Activated naive CD4-positive, alpha-beta T cell treated with anti-CD3 and anti-CD28 coated beads, Interleukin-2, amount 50 U/mL, for 72 hours (primary cell): ENCODE measurements around the gene PRKN. TPM values are rescaled to one million over a fixed set of nuclear protein-coding genes. Genes with fewer than 3 reads are reported as not detected.

Source experiments
- ATAC-seq, 2 donors: fragments of 150-1000 bp; cut with Tn5 transposase; 2 replicates each; pipeline ENCODE4 v1.10.0; 2021; ENCODE audit warnings: mild to moderate bottlenecking in 2 of 2, moderate library complexity in 2 of 2
- DNase-seq, 2 donors: peaks; one replicate each; pipeline ENCODE4 v3.0.0; 2021 to 2022; ENCODE audit warnings: low spot score in 2 of 2
- H3K27ac Mint-ChIP-seq, 2 donors: one replicate each; pipeline ENCODE4 v1.8.0; 2022; ENCODE audit warnings: mild to moderate bottlenecking in 2 of 2, mixed read lengths in 2 of 2
- H3K36me3 Mint-ChIP-seq, 2 donors: one replicate each; pipeline ENCODE4 v1.8.0; 2022; ENCODE audit warnings: mixed read lengths in 2 of 2
- H3K9me3 Mint-ChIP-seq, 2 donors: one replicate each; pipeline ENCODE4 v1.8.0; 2022; ENCODE audit warnings: mixed read lengths in 2 of 2
- total RNA-seq, 2 donors: library from RNA; stranded (reverse); gene quantifications; one replicate each; pipeline ENCODE4 v1.2.3, GENCODE V29; 2022

The PRKN gene
- total RNA-seq, 2 donors from 2014 or later, result 0.57 to 4.1 TPM

DNA sequence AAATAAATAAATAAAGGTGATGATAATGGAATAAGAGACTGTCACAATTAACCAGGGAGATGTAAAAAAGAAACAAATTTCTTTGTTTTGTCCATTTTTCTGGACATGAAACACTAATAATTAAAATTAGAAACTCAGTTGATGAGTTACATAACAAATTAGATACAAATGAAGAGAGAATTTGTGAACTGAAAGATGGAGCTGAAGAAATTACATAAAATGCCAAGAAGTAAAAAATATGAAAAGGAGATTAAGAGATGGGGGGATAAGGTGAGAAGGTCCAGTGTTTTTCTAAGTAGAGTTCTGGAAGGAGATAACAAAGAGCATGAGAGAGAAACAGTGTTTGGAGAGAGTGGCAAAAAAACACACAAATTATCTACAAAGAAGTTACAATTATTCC, 1364.3 kb downstream of the PRKN start:
- no peak for ATAC-seq
- Mint-ChIP-seq H3K36me3 (peaks cover 7 to 10% of the 10 kb centered on the region in 2 donors), H3K9me3 (peaks cover 5 to 6% of the 10 kb centered on the region in 2 donors), H3K27ac (peak overlapping the region in 1 of 2 donors; percentile 8)
- DNase-seq, result no peak

DNA sequence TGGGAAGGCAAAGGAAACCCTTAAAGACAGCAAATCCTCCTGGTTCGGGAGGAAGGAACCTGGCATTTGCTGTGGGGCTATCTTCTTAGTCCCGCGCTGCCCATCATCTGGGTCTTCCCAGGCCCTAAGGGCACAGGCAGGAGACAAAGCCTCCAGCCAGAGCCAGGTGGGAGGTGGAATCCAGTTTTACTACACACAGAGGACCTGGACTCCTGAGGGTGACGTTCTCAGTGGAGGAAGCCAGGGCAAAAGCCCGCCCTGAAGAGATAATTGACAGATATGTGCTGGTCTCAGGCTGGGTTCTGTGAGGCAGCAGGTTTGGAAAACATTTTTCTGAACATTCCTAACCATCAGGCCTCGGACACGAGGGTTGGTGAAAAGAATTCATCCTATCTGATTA, 1365.3 kb downstream of the PRKN start:
- peaks cover 7 to 10% of the 10 kb centered on the region in 2 donors for H3K36me3 Mint-ChIP-seq

DNA sequence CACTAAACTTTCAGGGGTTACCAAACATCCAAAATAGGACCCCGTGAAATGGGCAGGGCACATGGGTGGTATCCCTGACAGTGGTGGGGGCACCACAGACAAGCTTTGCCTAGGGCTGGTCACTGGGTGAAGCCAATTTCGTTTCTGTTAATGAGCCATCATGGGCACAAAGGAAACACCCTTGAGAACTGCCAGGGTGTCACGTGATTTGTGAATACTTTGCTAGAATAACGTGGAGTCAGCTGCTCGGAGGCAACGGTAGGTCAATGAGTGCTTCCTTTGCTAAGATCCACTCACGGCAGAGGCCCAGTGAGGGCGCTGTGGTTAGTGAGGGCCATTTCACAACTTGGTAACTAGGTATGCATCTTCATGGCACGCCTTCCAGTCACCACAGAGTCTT, 1366.0 kb downstream of the PRKN start:
- Mint-ChIP-seq H3K27ac (no peak overlapping the region), H3K9me3 (peaks cover 5 to 6% of the 10 kb centered on the region in 2 donors), H3K36me3 (peaks cover 7 to 10% of the 10 kb centered on the region in 2 donors)
- no peak for DNase-seq
- ATAC-seq, result no peak

More for the DNA sequence above, 1365.3 kb downstream of the PRKN start:
- DNase-seq (no peak), ATAC-seq (no peak)
- Mint-ChIP-seq H3K27ac (no peak overlapping the region), H3K9me3 (peaks cover 5 to 6% of the 10 kb centered on the region in 2 donors)

DNA sequence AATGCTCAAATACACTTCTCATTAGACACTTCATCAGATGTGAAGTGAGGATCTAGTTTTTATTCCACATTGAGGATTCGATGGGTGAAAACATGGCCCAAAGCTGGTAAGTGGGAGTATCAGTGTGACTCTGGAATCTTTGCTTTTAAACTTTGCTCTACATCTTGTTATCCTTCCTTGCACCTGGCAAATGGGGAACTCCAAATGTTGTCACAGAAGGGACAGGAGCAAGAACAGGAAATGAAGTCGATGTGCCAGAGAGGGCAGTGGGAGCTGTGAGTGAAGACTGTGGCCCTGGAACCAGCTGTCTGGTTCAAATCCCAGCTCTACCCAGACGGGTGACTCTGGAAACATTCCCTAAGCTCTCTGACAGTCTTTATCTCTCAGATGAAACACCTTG, 1367.0 kb downstream of the PRKN start:
- no peak for DNase-seq
- Mint-ChIP-seq H3K9me3 (peaks cover 5 to 6% of the 10 kb centered on the region in 2 donors), H3K27ac (no peak overlapping the region), H3K36me3 (peaks cover 7 to 10% of the 10 kb centered on the region in 2 donors)
- no peak for ATAC-seq

DNA sequence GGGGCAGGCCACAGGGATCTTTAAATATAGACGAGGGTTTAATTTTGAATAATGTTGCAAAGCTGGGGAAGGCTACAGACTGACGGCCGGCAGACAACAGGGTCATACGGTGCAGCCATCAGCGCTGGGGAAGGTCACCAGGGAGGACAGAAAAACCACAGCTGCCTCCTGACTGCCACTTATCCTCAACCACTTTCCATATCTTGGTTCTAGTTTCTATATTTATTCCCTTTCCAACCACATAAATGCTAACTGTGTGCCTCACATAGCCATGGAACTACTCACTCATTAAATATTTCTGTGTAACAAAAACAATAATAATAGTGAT, 1368.0 kb downstream of the PRKN start:
- H3K36me3 Mint-ChIP-seq, result peaks cover 7 to 10% of the 10 kb centered on the region in 2 donors
- no peak for DNase-seq
- H3K27ac Mint-ChIP-seq, result no peak overlapping the region
- H3K9me3 Mint-ChIP-seq, result peaks cover 5 to 6% of the 10 kb centered on the region in 2 donors
- no peak for ATAC-seq

DNA sequence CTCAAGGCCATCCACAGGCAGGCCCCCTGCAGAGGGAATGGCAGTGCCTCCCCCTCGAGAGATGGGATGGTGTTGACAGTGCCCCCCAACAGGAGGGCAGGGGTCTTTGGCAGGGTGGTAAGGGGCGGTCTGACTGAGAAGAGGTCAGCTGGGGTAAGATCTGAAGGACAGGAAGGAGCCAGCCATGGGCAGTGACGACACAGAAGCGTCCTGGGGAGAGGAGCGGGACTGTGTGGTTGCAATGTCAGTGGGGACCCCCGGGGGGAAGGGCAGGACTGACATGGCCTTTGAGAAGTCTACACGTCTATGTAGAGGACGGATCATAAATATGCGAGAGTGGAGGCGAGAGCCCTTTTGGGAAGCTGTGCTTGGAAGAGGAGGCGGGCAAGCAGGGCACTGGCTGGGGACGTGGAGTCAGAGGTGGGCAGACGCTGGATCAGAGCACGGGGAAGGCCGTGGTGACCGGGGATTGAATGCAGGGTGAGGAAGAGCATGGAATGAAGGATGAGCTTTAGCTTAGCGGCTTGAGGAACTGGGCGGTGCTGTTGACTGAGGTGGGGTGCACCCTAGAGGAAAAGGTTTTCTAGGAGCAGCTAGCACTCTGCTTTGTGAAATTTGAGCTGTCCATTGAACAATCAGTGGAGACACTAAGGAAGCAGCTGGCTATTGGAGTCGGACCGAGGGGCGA, 1371.3 kb downstream of the PRKN start:
- ATAC-seq, result no peak

DNA sequence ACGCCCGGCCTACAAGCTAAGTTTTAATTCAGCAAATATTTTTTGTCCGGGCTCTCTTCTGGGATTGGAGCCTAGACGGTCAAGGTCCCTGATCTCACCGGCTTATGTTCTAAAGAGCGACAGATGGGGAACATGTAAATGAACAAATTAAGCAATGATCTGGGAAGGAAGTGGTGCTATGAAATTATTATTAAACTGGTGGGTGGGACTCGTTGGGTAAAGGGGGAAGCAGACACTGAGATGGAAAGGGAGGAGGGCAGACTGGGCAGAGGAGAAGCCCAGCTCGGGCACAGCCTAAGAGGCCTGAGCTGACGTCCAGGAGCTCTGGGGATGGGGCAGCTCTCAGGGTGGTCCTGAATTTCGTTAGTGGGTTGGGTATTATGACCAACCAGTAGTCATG, 1371.9 kb downstream of the PRKN start:
- DNase-seq (no peak), ATAC-seq (no peak)
- Mint-ChIP-seq H3K36me3 (no peaks in the 10 kb centered on the region), H3K27ac (peak overlapping the region in 1 of 2 donors; percentile 65), H3K9me3 (no peaks in the 10 kb centered on the region)

More for the DNA sequence above, 1371.3 kb downstream of the PRKN start:
- peak overlapping the region in 1 of 2 donors; percentile 65 for H3K27ac Mint-ChIP-seq
- DNase-seq, result no peak
- no peaks in the 10 kb centered on the region for H3K9me3 Mint-ChIP-seq
- no peaks in the 10 kb centered on the region for H3K36me3 Mint-ChIP-seq

DNA sequence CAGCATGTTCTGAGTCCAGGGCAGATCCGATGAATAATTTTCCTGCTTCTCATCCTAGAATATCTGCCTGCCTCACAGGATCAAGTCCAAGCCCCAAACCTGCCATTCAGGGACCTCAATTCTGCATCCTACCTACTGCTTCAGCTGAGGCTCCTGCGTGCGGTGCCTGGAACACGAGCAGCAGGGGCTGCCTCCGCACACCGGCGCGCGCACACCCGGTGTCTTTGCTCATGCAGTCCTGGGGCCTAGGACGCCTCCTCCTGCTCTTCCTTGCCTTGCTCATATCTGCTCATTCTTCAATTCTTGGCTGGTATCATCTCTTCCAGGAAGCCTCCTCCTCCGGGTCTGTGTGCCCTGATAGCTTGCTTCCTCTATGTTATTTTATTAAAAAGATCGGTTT, 1372.6 kb downstream of the PRKN start:
- Mint-ChIP-seq H3K9me3 (no peaks in the 10 kb centered on the region), H3K36me3 (no peaks in the 10 kb centered on the region), H3K27ac (no peak overlapping the region)
- ATAC-seq (no peak), DNase-seq (no peak)

DNA sequence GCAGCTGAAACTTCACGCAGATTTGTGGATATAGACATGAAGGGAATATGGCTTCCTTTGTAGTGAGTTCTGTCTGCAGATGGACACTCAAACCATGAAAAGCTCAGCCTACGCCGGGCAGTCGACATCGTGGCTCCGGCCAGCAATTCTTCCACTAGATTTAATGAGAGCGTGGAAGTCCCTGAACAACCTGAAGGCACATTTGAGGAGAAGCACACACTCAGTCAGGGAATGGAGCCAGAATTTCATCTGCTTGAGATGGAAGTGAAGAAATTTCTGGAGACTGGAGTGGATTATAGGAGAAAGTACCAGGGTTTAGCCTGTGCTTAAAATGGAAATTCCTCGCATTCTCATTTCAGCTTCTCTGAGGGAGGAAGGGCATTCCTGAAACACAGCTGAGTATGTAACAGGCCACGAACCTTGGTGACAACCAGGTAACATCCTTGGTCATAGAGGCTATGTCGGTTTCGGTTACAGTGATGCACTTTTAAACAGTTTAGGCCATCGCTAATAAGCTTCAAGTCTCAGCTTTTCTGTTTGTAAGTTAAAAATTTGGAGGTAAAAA, 1373.2 kb downstream of the PRKN start:
- Mint-ChIP-seq H3K27ac (no peak overlapping the region), H3K36me3 (no peaks in the 10 kb centered on the region), H3K9me3 (no peaks in the 10 kb centered on the region)
- DNase-seq (no peak), ATAC-seq (no peak)

DNA sequence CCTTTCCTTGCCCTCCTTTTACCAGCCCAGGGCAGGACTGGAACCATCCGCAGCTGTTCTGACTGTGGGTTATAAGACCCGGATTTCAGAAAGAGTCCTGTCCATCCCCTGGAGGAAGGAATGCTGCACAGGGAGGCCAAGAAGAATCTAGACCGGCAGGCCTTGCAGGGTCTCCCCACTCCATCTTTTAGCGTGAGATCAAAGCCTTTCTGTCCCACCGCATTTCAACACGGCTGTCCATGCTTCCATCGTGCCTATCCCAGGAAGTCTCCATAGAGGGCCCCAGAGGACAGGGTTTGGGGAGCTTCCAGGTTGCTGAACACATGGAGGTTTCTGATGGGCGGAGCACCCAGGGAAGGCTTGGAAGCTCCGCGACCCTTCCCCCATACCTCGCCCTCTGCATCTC, 1374.4 kb downstream of the PRKN start:
- Mint-ChIP-seq H3K9me3 (no peaks in the 10 kb centered on the region), H3K27ac (no peak overlapping the region), H3K36me3 (no peaks in the 10 kb centered on the region)
- ATAC-seq (no peak), DNase-seq (no peak)

DNA sequence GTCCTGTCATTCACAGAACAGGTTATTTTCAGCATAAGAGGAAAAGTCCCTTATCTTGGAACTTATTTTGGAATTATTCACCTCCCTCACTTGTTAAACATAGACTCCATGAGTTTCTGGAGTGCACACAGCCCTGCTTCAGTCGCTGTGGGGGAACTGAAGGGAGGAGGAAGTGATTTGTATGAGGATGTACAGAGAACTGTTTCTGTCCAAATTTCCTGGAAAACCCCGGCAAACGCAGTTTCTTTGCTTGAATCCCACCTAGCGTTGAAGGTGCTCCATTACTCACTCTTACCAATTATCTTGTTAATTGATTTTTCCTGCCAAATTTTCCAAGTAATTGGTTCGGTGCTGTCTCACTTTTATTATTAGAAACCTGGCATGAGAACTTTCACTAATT, 1375.7 kb downstream of the PRKN start:
- DNase-seq (no peak), ATAC-seq (peak in 1 of 2 donors; percentile 32)
- Mint-ChIP-seq H3K27ac (no peak overlapping the region), H3K36me3 (no peaks in the 10 kb centered on the region), H3K9me3 (no peaks in the 10 kb centered on the region)

DNA sequence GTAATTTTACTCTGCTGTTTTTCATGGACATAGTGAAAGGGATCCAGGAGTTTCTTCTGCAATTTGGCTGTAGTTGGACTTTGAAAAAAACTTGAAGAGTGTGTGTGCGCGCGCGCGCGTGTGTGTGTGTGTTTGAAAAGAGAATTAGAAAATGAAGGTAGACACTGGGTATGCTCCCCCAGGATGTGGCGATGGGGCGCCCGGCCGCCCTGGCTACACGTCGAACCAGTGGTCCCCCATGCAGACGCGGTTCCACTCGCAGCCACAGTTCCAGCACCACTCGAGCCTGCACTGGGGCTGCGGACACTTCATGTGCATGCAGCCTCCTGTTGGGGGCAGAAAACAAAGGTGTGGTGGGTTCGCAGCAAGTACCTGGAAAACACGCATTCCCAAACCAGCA, 1377.7 kb downstream of the PRKN start:
- no peaks in the 10 kb centered on the region for H3K9me3 Mint-ChIP-seq
- DNase-seq (no peak), ATAC-seq (peak in 1 of 2 donors; percentile 38)
- no peak overlapping the region for H3K27ac Mint-ChIP-seq
- H3K36me3 Mint-ChIP-seq, result no peaks in the 10 kb centered on the region

DNA sequence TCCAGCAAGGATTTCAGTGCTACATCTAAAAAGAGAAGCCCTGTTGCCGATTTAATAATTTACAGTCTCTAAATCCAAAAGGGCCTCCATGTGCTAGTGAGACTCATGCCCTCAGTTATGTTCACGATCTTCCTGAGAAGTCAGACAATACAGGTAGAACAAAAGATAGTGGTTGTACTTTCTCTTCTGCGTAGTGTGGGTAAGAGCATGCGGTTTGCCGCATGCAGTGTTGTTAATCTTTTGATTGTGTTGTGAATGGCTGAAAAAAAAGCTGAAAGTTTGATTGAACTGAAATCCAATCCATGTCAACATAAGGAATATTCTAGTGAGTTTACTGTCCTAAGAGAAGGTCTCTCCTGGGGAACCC, 1379.0 kb downstream of the PRKN start:
- H3K36me3 Mint-ChIP-seq, result no peaks in the 10 kb centered on the region
- no peak for ATAC-seq
- no peaks in the 10 kb centered on the region for H3K9me3 Mint-ChIP-seq

DNA sequence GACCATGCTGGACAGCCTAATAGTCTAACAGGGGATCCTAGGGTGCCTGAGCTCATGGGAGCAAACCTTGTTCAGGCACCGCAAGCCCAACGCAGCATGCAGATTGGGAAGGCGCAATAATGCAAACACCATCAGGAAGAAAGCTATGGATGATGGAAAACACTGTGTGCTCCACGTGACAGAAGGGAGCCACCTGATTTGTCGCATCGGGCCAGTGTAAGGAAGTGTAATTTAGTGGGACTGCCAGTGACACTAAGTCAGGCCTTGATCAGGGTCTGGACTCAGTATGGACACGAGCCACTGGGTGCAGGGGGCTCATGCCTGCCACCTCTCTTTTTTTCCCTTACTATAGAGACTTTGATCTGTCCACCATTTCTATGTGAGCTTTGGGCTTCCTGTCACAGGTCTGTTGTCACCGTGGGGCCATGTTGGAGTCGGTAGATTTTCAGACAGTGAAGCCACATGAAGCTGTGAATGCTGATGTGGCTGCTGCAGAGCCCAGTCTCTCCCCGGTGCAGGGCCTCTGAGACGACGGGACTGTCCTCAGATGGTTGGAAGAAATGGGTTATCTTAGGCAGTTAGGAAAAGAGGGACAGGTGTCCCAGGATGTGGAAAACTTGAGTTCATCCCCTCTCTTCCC, 1379.5 kb downstream of the PRKN start:
- DNase-seq (no peak), ATAC-seq (no peak)
- H3K27ac Mint-ChIP-seq, result no peak overlapping the region
- H3K36me3 Mint-ChIP-seq, result no peaks in the 10 kb centered on the region
- no peaks in the 10 kb centered on the region for H3K9me3 Mint-ChIP-seq

More for the DNA sequence above, 1379.0 kb downstream of the PRKN start:
- no peak for DNase-seq
- H3K27ac Mint-ChIP-seq, result peak overlapping the region in 1 of 2 donors; percentile 19

DNA sequence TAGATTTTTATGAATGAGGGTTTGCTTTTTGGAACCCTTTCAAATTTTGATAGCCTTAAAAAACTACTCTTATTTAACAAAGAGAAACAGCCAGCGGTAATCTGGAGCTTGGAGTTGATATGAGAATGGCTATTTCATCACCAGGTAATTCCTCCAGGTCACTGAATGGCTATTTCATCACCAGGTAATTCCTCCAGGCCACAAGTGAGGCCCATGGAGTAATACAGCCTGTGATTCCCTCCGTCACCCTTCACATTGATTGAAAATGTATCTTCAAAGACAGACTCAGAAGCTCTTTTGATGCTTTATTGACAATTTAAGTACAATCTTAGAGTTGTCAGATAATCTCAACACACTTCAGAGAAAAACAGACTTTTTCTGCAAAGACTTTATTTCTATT, 1380.4 kb downstream of the PRKN start:
- H3K27ac Mint-ChIP-seq, result no peak overlapping the region
- DNase-seq, result no peak
- H3K36me3 Mint-ChIP-seq, result no peaks in the 10 kb centered on the region
- H3K9me3 Mint-ChIP-seq, result no peaks in the 10 kb centered on the region
- no peak for ATAC-seq

DNA sequence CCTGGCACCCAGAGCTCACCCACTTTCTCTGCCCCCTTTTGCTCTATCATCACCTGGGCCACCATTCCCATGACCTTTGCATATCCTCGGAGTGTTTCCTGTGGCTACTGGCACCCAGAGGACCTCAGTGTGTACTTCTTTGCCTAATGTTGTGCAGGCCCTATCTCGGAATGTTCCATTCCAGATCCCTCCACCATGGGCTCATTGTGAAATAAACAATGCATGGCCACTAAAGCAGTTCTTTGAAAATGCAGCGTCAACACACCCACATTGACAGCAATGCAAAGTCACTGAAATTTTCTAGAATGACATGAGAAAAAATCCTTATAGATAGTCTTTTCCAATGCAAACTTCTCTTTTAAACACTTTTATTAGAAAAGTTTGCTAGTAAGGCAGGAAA, 1380.8 kb downstream of the PRKN start:
- Mint-ChIP-seq H3K27ac (no peak overlapping the region), H3K9me3 (no peaks in the 10 kb centered on the region), H3K36me3 (no peaks in the 10 kb centered on the region)
- no peak for DNase-seq
- no peak for ATAC-seq

DNA sequence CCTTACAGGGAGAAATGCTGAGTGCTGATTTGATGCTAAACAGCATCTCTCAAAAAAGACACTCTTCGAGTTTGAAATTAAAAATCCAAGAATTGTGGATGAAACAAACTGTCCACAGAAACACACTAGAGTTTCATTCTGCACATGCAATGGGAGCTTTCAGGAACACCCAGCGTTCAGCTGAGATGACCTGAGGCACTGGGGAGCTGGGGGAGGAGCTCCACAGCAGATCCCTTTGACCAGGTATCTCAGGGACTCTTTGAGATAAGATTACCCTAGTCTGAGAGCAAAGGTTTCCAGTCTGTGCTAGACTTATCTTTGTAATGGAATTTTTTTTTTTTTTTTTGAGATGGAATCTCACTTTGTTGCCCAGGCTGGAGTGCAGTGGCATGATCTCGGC, 1382.9 kb downstream of the PRKN start:
- Mint-ChIP-seq H3K36me3 (no peaks in the 10 kb centered on the region), H3K27ac (no peak overlapping the region), H3K9me3 (no peaks in the 10 kb centered on the region)
- ATAC-seq (no peak), DNase-seq (no peak)

DNA sequence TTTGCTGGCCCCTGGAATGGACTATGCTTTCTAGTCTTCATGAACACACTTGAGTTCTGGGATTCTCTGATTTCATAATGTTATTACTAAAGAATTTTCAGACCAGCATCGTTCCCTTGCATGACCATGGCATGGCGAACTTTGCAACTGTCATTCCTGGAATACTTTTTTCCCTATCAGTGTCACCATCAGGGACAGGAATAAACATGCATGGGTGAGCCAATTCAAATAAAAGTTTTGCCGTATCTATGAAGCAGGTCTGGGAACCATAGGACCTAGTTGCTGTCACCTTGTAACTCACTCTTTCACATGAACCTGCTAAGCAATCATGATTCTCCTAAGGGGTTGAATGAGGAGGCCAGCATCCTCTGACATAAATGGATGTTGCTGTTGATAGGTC, 1385.5 kb downstream of the PRKN start:
- ATAC-seq, result no peak
- no peak overlapping the region for H3K27ac Mint-ChIP-seq
- no peaks in the 10 kb centered on the region for H3K36me3 Mint-ChIP-seq
- no peaks in the 10 kb centered on the region for H3K9me3 Mint-ChIP-seq
- DNase-seq, result no peak
